HEK293 (cell line): ENCODE data around the gene SLC7A4.

Experiments
- ZNF221 ChIP-seq: fragments of 450-650 bp; formaldehyde crosslinking; IDR thresholded peaks from 2 replicates; pipeline ENCODE4 v1.5.1; 2017; ENCODE audit warnings: missing biosample characterization, missing genetic modification characterization, borderline replicate concordance
- ZNF350 ChIP-seq: fragments of 450-650 bp; formaldehyde crosslinking; IDR thresholded peaks from 2 replicates; pipeline ENCODE4 v1.5.0; 2017; ENCODE audit warnings: missing biosample characterization, mild to moderate bottlenecking, missing genetic modification characterization
- ZNF600 ChIP-seq: fragments of 450-650 bp; formaldehyde crosslinking; IDR thresholded peaks from 2 replicates; pipeline ENCODE4 v1.5.1; 2016; ENCODE audit warnings: missing biosample characterization, missing genetic modification characterization
- ZNF791 ChIP-seq: fragments of 450-650 bp; formaldehyde crosslinking; IDR thresholded peaks from 2 replicates; pipeline ENCODE4 v1.5.1; 2016; ENCODE audit warnings: missing biosample characterization, missing genetic modification characterization
- TF ChIP-seq, protein P1 (sequence below): fragments of 450-650 bp; formaldehyde crosslinking; IDR thresholded peaks from 2 replicates; pipeline ENCODE4 v1.5.1; 2016; ENCODE audit warnings: missing biosample characterization, missing genetic modification characterization

DNA sequence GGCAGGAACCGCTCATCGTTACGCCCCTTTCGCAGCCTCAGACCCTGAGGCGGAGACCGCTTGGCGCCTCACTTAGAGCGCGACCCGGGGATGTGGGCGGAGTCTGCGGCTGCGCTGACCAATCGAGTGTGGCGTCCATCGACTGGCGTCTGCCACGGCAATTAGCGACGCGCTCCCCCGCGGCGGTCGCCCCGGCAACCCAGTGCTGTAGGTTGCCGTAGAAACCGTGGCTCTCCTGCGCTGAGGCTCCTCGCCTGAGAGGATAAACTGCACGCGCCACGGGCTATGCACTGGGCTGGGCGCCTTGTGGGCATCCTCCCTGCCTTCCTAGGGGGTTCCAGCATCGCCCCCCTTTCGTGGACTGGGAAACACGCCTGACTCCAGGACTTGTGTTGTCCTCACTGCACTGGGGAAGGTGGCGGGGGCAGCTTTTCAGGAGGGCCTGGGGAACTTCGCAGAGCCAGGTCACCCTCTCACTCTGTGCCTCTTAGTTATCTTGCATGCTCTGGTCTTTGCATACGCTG lies 18.1 kb downstream of the SLC7A4 start:
- TF ChIP-seq, protein P1, sequence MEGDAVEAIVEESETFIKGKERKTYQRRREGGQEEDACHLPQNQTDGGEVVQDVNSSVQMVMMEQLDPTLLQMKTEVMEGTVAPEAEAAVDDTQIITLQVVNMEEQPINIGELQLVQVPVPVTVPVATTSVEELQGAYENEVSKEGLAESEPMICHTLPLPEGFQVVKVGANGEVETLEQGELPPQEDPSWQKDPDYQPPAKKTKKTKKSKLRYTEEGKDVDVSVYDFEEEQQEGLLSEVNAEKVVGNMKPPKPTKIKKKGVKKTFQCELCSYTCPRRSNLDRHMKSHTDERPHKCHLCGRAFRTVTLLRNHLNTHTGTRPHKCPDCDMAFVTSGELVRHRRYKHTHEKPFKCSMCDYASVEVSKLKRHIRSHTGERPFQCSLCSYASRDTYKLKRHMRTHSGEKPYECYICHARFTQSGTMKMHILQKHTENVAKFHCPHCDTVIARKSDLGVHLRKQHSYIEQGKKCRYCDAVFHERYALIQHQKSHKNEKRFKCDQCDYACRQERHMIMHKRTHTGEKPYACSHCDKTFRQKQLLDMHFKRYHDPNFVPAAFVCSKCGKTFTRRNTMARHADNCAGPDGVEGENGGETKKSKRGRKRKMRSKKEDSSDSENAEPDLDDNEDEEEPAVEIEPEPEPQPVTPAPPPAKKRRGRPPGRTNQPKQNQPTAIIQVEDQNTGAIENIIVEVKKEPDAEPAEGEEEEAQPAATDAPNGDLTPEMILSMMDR (tag by site-specific recombination) = no peak; the same call in 1 of the 2 replicates
- no peak for TF ChIP-seq ZNF600 (tag by site-specific recombination)
- no peak for TF ChIP-seq ZNF221
- TF ChIP-seq ZNF350 (tag by site-specific recombination) = no peak
- no peak for TF ChIP-seq ZNF791 (tag by site-specific recombination)
